Esophagus mucosa (tissue), 1 donor: ENCODE data around the gene POU2F3. TPM values are rescaled to one million over a fixed set of nuclear protein-coding genes. Genes with fewer than 3 reads are reported as not detected.
A peak's percentile ranks its signal among the peaks of the same experiment; 100 is the strongest.

Source experiments
- ATAC-seq: fragments of 200-7000 bp; cut with Tn5 transposase; one replicate; pipeline ENCODE4 v1.9.1; 2020
- total RNA-seq: library from RNA; stranded (reverse); gene quantifications from one replicate; pipeline ENCODE4 v1.2.4, GENCODE V29; 2023
- donor health status: DM: yes; HTN: yes; CAD: no.

Gene POU2F3
- total RNA-seq, 1 donor from 2014 or later, result 3.2 TPM

DNA sequence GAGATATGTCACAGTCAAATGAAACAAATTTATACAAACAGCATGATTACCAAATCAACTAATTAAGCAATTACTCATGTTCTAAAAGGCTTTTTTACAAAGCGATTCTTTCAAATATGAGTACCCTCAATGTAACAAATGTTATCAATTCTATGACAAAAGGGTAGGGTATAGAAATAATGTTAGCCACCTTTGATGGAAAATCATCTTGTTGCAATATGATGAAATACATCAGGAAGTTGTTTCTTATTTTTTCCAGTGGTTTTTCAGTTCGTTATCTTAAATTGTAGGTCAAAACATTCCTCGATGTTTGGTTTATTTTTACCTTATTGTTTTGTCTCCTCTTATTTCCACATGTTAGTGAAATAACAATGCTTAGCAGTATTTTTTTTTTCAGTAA lies 102.7 kb downstream of the POU2F3 start:
- no peak for ATAC-seq

DNA sequence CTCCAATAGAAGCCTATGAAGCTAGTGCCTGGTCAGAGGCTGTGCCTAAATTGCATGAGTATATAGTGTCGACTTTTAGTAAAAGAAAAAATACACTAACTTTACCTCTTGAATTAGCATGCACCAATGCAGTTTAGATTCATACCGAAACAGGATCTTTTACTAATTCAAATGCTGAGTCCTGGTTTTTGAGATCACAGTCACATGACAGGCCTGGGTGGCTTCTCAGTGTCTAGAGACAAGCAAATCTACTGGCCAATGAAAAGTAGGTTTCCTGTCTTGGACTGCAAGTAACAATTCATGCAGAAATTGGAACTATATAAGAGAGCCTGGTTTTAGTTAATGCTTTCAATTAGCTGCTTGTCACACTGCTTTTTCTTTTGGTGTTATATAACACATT lies 103.5 kb downstream of the POU2F3 start:
- ATAC-seq, result no peak

DNA sequence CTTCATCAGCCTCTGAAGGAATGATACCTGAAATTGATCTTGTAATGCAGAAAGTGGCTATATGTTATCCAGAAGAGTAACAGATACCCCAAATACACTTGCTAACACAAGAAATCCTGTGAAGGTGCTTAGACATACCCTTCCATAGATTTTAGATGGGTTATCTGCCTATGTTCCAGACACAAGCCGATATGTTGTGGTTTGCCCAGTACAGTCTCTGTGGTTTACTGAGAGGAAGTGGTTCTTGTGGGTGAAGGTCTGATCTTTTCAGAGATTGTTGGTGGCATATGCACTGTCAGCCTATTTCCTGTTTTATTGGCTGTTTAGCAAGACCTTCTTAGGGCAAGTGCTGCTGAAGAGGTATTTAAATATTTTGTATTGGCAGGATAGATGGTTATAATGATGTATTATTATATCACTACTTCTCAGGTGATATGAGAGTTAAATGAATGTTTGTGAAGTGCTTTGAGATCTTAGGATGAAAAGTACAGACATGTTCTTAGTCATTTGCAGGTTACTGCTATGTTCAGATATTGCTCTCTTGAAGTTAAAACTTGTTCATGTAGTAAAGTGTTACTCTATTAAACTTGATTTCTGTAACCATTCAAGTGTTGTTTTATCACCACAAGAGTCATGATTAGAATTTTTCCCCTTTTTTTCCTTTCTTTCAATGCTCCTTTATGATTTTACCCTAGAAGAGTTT lies 104.5 kb downstream of the POU2F3 start:
- ATAC-seq, result peak; percentile 23

DNA sequence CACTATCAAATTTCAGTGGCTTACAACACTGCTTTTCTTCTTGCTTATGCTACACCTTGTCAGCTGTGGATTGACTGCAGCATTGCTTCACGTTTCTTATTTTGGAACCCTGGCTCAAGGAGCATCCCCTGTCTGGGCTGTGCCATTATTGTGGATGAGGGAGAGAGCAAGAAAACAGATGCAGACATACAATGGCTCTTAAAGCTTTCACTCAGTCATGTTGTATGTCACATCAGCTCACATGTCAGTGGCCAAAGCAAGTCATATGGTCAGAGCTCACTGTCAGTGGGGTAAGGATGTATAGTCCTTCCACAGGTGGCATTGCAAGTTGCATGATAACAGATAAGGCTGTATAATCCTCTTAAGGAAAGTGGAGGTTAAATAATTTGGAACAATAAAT lies 106.3 kb downstream of the POU2F3 start:
- ATAC-seq, result no peak

DNA sequence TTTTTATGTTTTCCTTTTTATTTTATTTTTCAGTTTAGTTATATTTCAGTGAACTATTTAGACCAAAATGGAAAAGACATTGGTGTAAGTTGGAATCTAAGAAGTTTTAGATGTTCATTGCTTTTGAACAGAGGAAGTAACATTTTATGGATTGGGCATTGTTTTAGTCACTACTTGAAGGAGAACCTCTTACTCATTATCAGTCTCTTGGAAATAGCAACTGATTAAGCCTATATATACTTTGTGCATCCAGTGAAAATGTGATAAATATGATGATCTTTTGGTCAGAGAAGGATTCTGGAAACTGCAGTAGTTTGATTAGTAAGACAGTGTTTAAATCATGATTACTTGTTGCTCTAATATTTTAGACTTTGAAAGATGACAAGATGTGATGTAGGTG lies 110.7 kb downstream of the POU2F3 start:
- ATAC-seq, result no peak

DNA sequence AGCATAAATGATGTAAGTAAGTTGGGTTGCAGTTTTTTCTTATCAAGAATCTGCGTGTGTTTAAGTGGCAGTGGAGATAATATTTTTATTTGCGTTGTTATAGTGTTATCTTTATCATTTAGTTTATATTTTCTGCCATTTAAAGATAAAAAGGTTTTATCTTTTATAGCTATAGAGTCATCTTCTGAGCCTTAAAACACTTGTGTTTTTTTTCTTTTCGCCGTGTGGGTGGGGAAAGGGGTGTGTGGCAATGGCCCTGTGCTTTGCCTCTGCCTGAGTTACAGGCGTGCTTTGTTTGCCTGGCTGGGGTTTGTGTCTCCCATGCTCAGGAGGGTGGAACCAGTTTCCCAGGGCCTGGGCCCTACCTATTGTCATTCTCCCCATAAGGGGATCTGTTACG lies 112.5 kb downstream of the POU2F3 start:
- peak; percentile 41 for ATAC-seq

DNA sequence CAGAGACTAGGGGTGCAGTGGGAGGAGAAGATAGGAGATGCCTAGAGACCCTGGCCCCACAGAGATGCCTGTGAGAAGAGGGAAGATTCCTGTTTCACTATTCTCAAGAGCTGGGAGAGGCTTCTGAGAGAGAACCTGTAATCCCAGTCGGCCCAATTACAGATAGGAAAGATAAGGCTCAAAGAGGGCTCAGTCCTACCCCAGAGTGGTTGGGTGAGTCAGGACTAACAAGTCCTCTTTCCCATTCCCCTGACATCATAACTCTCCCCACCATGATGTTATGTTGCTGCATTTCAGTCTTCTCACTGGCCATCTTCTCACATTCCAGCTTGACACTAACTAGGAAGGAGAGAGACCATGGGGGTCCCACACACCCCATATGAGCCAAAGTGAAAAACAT lies 114.1 kb downstream of the POU2F3 start:
- ATAC-seq, result no peak

DNA sequence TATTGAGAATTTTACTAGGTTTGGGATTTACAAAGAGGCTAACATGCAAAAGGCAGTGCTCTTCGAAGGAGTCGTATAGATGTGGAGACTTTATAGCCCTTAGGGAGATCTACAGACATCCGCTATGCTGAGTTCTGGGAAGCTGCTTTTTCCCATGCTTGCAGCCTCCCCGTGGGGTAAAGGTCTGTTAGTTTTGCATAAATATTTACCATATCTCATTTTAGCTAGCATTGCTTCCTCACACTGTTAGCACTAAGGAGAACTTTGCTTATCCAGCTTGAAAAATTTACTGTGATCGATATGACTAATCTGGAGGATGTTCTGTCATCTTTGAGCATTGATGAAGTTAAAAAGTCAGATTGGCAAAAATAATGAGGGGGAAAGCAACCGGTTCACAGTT lies 114.8 kb downstream of the POU2F3 start:
- no peak for ATAC-seq

DNA sequence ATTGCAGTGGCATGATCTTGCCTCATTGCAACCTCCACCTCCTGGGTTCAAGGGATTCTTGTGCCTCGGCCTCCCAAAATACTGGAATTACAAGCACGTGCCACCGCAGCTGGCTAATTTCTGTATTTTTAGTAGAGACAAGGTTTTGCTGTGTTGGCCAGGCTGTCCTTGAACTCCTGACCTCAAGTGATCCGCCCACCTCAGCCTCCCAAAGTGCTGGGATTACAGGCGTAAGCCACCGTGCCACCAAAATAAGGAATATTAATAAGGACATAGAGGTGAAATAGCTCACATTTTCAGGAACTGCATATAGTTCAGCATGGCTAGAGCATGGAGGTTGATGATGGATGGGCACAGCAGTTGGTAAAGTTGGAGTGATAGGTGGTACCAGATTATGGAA lies 117.7 kb downstream of the POU2F3 start:
- ATAC-seq, result no peak

DNA sequence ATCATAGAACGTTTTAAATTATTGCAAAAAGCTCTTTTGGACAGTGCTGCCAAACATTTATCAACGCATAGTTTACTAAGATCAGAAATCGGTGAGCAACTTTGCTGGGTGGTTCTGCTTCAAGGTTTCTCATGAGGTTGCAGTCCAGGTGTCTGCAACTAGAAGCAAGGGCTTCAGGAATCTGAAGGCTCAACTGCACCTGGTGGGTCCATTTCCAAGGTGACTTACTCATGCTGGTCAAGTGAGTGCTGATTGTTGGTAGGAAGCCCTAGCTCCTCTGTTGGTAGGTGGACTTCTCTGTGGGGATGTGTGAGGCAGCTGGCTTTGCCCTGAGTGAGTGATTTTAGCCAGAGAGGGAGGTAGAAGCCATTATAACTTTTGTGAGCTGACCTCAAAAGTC lies 118.8 kb downstream of the POU2F3 start:
- no peak for ATAC-seq

DNA sequence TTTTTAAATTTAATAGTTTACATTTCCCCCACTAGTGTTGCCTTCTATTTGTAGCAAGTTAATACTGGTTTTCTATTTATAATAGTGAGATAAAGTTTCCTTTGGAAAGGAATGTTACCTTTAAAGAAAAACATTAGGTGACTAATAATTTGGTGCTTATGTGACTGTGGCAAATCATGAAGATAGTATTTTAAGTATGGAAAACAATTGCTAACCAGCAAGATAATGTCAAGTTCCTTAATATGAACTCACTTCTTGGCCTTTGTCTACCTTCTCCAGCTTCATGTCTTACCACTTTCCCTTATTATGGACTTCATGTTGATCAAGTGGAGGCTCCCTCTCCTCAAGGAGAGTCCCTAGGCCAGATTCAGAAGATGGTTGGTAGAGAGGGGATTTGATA lies 123.5 kb downstream of the POU2F3 start:
- ATAC-seq, result no peak

DNA sequence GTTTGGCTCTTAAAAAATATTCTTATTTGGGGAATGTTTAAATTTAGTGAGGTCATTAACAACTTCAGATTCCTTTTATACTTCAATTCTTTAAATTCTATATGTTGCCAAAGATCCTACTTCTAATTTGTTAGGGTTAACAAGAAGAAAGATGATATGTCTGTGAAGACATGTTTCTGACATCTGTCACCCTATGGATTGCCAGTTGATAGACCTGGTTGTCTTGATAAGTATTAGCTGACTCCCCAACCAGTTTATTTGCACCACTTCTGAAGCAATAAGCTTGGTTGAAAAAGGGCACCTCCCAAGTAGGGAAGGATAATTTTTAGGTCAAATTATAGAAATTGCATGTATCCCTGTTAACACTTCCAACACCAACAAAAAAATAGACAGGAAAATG lies 125.6 kb downstream of the POU2F3 start:
- no peak for ATAC-seq

Other genes starting within 250 kb of the POU2F3 start
- 1,294 TPM for gene TRIM29, start 102.0 kb upstream of the POU2F3 start, total RNA-seq
- 9.0 TPM for gene OAF, start 29.1 kb upstream of the POU2F3 start, total RNA-seq
- gene TLCD5, start 85.2 kb downstream of the POU2F3 start, total RNA-seq, result 0.48 TPM
- gene ARHGEF12, start 96.3 kb downstream of the POU2F3 start, total RNA-seq, result 62.7 TPM